Panc1 (cell line): Measurements from ENCODE around the gene FOXD4L6. TPM values are rescaled to one million over a fixed set of nuclear protein-coding genes. Genes with fewer than 3 reads are reported as not detected.
"Not testable (repeated sequence)": the region's sequence is repeated elsewhere in the genome, so short reads cannot be mapped to it uniquely, and the experiment has no call there.

Experiments
- ATAC-seq: fragments of 200-7000 bp; cut with Tn5 transposase; 2 replicates; pipeline ENCODE4 v1.9.1; 2020; ENCODE audit warnings: mild to moderate bottlenecking, moderate library complexity
- BruUV-seq: library from RNA; stranded (reverse); fragments of 400-500 nt; replicated peaks from 2 replicates; lab custom pipeline; 2021; lab: Mats Ljungman, UMichigan
- CTCF ChIA-PET: fragments of 300-600 bp; sonication (Branson Sonifier 250); formaldehyde crosslinking; loops from one replicate; lab custom pipeline; 2022; ENCODE audit warnings: antibody characterized with exemption; lab: Charles Lee
- POLR2A ChIA-PET: fragments of 300-600 bp; sonication (Branson Sonifier 250); formaldehyde crosslinking; loops from one replicate; lab custom pipeline; 2022; ENCODE audit warnings: antibody characterized with exemption; lab: Charles Lee
- DNase-seq: peaks from one replicate; pipeline ENCODE4 v3.0.0-alpha.2; 2010; ENCODE audit warnings: low read depth, low spot score
- H3K27ac ChIP-seq: 2 replicates; pipeline ENCODE4 v1.5.1; 2011; ENCODE audit warnings: mild to moderate bottlenecking, low read length, inconsistent platforms
- H3K27me3 ChIP-seq: fragments of 200-500 bp; sonication (Bioruptor generic); 2 replicates; pipeline ENCODE4 v1.6.0; 2014; ENCODE audit warnings: low read length, inconsistent platforms; ENCODE audit not compliant: control insufficient read depth, insufficient read depth
- H3K36me3 ChIP-seq: fragments of 200-500 bp; sonication (Bioruptor generic); 2 replicates; pipeline ENCODE4 v1.5.1; 2014; ENCODE audit warnings: inconsistent platforms, mild to moderate bottlenecking, low read length, moderate library complexity; ENCODE audit not compliant: control insufficient read depth, insufficient read depth
- H3K4me1 ChIP-seq: 2 replicates; pipeline ENCODE4 v1.5.1; 2011; ENCODE audit warnings: inconsistent platforms, mild to moderate bottlenecking, low read length, moderate library complexity; ENCODE audit not compliant: control insufficient read depth, insufficient read depth
- H3K4me3 ChIP-seq, 2 experiments: 2 replicates each; pipeline ENCODE4 v1.5.1; 2011 to 2012; ENCODE audit warnings: low read depth in 2 of 2, low read length in 2 of 2, mild to moderate bottlenecking in 2 of 2, inconsistent platforms in 1 of 2, moderate library complexity in 1 of 2
- H3K9me3 ChIP-seq: fragments of 200-500 bp; sonication (Bioruptor generic); 2 replicates; pipeline ENCODE4 v1.5.1; 2014; ENCODE audit warnings: low read depth, mild to moderate bottlenecking, inconsistent platforms, low read length, moderate library complexity; ENCODE audit not compliant: control insufficient read depth, insufficient read depth
- in situ Hi-C: cut with HindIII; loops from 2 replicates; pipeline ENCODE4 v1.10.0; 2016; ENCODE audit warnings: low sequenced_read_pairs, low pct_unique_long_range_greater_than_20kb
- intact Hi-C: fragments of 100-400 bp; cut with micrococcal nuclease; formaldehyde crosslinking; loops from one replicate; pipeline ENCODE4 v1.10.0; 2022; ENCODE audit not compliant: unreplicated experiment
- total RNA-seq: library from RNA; stranded (reverse); gene quantifications from one replicate; pipeline ENCODE4 v1.2.1, GENCODE V29; 2021; ENCODE audit not compliant: unreplicated experiment

The FOXD4L6 gene
- total RNA-seq, 1 experiment from 2014 or later, result not detected

GRCh38 chr9:41100508-41100907 is 28.0 kb downstream of the FOXD4L6 start:
- H3K4me1 ChIP-seq, intact Hi-C loops, H3K27me3 ChIP-seq, H3K27ac ChIP-seq, POLR2A ChIA-PET, BruUV-seq, H3K9me3 ChIP-seq, H3K4me3 ChIP-seq, H3K36me3 ChIP-seq, CTCF ChIA-PET, in situ Hi-C loops, DNase-seq, ATAC-seq: not testable (repeated sequence)

- CTCF ChIA-PET, H3K27me3 ChIP-seq, DNase-seq, H3K27ac ChIP-seq, H3K4me1 ChIP-seq, H3K4me3 ChIP-seq, intact Hi-C loops, BruUV-seq, ATAC-seq, H3K36me3 ChIP-seq, in situ Hi-C loops, POLR2A ChIA-PET, H3K9me3 ChIP-seq: not testable (repeated sequence)
These were observed 29.7 kb downstream of the FOXD4L6 start for GRCh38 chr9:41098759-41099158.

- POLR2A ChIA-PET, H3K9me3 ChIP-seq, H3K4me1 ChIP-seq, BruUV-seq, H3K27me3 ChIP-seq, ATAC-seq, H3K27ac ChIP-seq, CTCF ChIA-PET, H3K4me3 ChIP-seq, DNase-seq, intact Hi-C loops, in situ Hi-C loops, H3K36me3 ChIP-seq: not testable (repeated sequence)
These were observed 33.4 kb downstream of the FOXD4L6 start for GRCh38 chr9:41095060-41095459.

- H3K27me3 ChIP-seq, intact Hi-C loops, in situ Hi-C loops, CTCF ChIA-PET, BruUV-seq, H3K9me3 ChIP-seq, POLR2A ChIA-PET, H3K4me1 ChIP-seq, H3K4me3 ChIP-seq, H3K36me3 ChIP-seq, ATAC-seq, DNase-seq, H3K27ac ChIP-seq: not testable (repeated sequence)
These were observed 34.3 kb downstream of the FOXD4L6 start for GRCh38 chr9:41094010-41094773.

- in situ Hi-C loops, H3K4me3 ChIP-seq, ATAC-seq, CTCF ChIA-PET, H3K27me3 ChIP-seq, H3K9me3 ChIP-seq, DNase-seq, H3K36me3 ChIP-seq, intact Hi-C loops, H3K4me1 ChIP-seq, H3K27ac ChIP-seq, POLR2A ChIA-PET, BruUV-seq: not testable (repeated sequence)
These were observed 37.6 kb downstream of the FOXD4L6 start for GRCh38 chr9:41090922-41091321.

- H3K27me3 ChIP-seq, DNase-seq, BruUV-seq, intact Hi-C loops, ATAC-seq, H3K4me1 ChIP-seq, POLR2A ChIA-PET, in situ Hi-C loops, H3K27ac ChIP-seq, H3K9me3 ChIP-seq, H3K36me3 ChIP-seq, CTCF ChIA-PET, H3K4me3 ChIP-seq: not testable (repeated sequence)
These were observed 38.1 kb downstream of the FOXD4L6 start for GRCh38 chr9:41090386-41090785.
